ENCODE data around the gene TNKS2.
"Not testable (repeated sequence)": the region's sequence is repeated elsewhere in the genome, so short reads cannot be mapped to it uniquely, and the experiment has no call there.

Gene TNKS2

GRCh38 chr10:91797048-91797690 lies 1.1 kb upstream of the TNKS2 start:
- no peak for DNase-seq

GRCh38 chr10:91798649-91799611 lies 704 bp downstream of the TNKS2 start:
- no peak for DNase-seq

- no peak for DNase-seq
Observed at GRCh38 chr10:91799612-91799975, 1.4 kb downstream of the TNKS2 start.

GRCh38 chr10:91800182-91800581 lies 2.0 kb downstream of the TNKS2 start:
- DNase-seq = no peak

GRCh38 chr10:91800756-91801155 lies 2.5 kb downstream of the TNKS2 start:
- DNase-seq = no peak

- no peak for DNase-seq
Observed at GRCh38 chr10:91803386-91804125, 5.3 kb downstream of the TNKS2 start.

GRCh38 chr10:91804126-91804510 lies 5.9 kb downstream of the TNKS2 start:
- no peak for DNase-seq

GRCh38 chr10:91805110-91805838 lies 7.0 kb downstream of the TNKS2 start:
- DNase-seq = no peak

- DNase-seq = not testable (repeated sequence)
Observed at GRCh38 chr10:91807264-91807663, 9.0 kb downstream of the TNKS2 start.

GRCh38 chr10:91813251-91813650 lies 15.0 kb downstream of the TNKS2 start:
- DNase-seq = no peak

- DNase-seq = no peak
Observed at GRCh38 chr10:91816981-91817380, 18.8 kb downstream of the TNKS2 start.

GRCh38 chr10:91820144-91820543 lies 21.9 kb downstream of the TNKS2 start:
- DNase-seq = no peak

- DNase-seq = no peak
Observed at GRCh38 chr10:91824076-91824475, 25.9 kb downstream of the TNKS2 start.

- DNase-seq = no peak
Observed at GRCh38 chr10:91829268-91829667, 31.0 kb downstream of the TNKS2 start.

GRCh38 chr10:91838199-91838598 lies 40.0 kb downstream of the TNKS2 start:
- no peak for DNase-seq

GRCh38 chr10:91843083-91843482 lies 44.9 kb downstream of the TNKS2 start:
- no peak for DNase-seq

- no peak for DNase-seq
Observed at GRCh38 chr10:91856637-91857036, 58.4 kb downstream of the TNKS2 start.

- no peak for DNase-seq
Observed at GRCh38 chr10:91860885-91861284, 62.7 kb downstream of the TNKS2 start.

- DNase-seq = no peak
Observed at GRCh38 chr10:91864099-91864498, 65.9 kb downstream of the TNKS2 start.

- DNase-seq = no peak
Observed at GRCh38 chr10:91864744-91865143, 66.5 kb downstream of the TNKS2 start.

GRCh38 chr10:91865562-91866081 lies 67.4 kb downstream of the TNKS2 start:
- no peak for DNase-seq

- no peak for DNase-seq
Observed at GRCh38 chr10:91875156-91875555, 76.9 kb downstream of the TNKS2 start.

- no peak for DNase-seq
Observed at GRCh38 chr10:91875779-91876178, 77.6 kb downstream of the TNKS2 start.
